ENCODE results near the gene CTSO.

- TF ChIP-seq CTCF (IDR thresholded peaks at IDR 0.05; ENCODE audit: low read depth, low read length, missing input control) (no peak), MAX (IDR thresholded peaks at IDR 0.05) (no peak), JUND (IDR thresholded peaks at IDR 0.05) (no peak), ZBTB33 (IDR thresholded peaks at IDR 0.05) (no peak), RAD21 (IDR thresholded peaks at IDR 0.05) (no peak), SP1 (IDR thresholded peaks at IDR 0.05) (no peak), TAF1 (conservative IDR thresholded peaks at IDR 0.05) (no peak), REST (IDR thresholded peaks at IDR 0.05) (no peak), GABPA (IDR thresholded peaks at IDR 0.05 in 1 of 2, conservative IDR thresholded peaks at IDR 0.05 in 1 of 2) (no peak), HNF4G (IDR thresholded peaks at IDR 0.05) (no peak), YY1 (IDR thresholded peaks at IDR 0.05) (no peak), FOXA2 (IDR thresholded peaks at IDR 0.05) (no peak), FOXA1 (IDR thresholded peaks at IDR 0.05) (no peak)
Observed at GRCh38 chr4:155999725-156000124, 46.1 kb upstream of the CTSO start.
